Smooth muscle cell (in vitro differentiated cells): ENCODE data around the gene TNFSF15. TPM values are rescaled to one million over a fixed set of nuclear protein-coding genes. Genes with fewer than 3 reads are reported as not detected.
A peak's percentile ranks its signal among the peaks of the same experiment; 100 is the strongest.

Experiments used
- DNase-seq: peaks from one replicate; lab custom pipeline; 2025; ENCODE audit not compliant: unreplicated experiment; lab: John Stamatoyannopoulos, UW
- H2AFZ ChIP-seq: fragments of 200-600 bp; sonication (generic); 2 replicates; pipeline ENCODE4 v1.6.0; 2016; ENCODE audit warnings: antibody characterized with exemption, low read depth, mild to moderate bottlenecking
- H3F3A ChIP-seq: fragments of 200-600 bp; sonication (generic); 2 replicates; pipeline ENCODE4 v1.6.0; 2017; ENCODE audit warnings: antibody characterized with exemption, low read depth
- H3K27ac ChIP-seq: fragments of 200-600 bp; sonication (generic); 2 replicates; pipeline ENCODE4 v1.5.1; 2016; ENCODE audit warnings: low read depth, mild to moderate bottlenecking
- H3K27me3 ChIP-seq: fragments of 200-600 bp; sonication (generic); 2 replicates; pipeline ENCODE4 v1.6.1; 2016; ENCODE audit warnings: low read depth, mild to moderate bottlenecking
- H3K36me3 ChIP-seq: fragments of 200-600 bp; sonication (generic); 2 replicates; pipeline ENCODE4 v1.5.1; 2016; ENCODE audit warnings: low read depth
- H3K4me1 ChIP-seq: fragments of 200-600 bp; sonication (generic); 2 replicates; pipeline ENCODE4 v1.5.1; 2016; ENCODE audit warnings: low read depth
- H3K4me2 ChIP-seq: fragments of 200-600 bp; sonication (generic); 2 replicates; pipeline ENCODE4 v1.6.0; 2016; ENCODE audit warnings: mild to moderate bottlenecking
- H3K4me3 ChIP-seq: fragments of 200-600 bp; sonication (generic); 2 replicates; pipeline ENCODE4 v1.5.1; 2016; ENCODE audit warnings: mild to moderate bottlenecking
- H3K79me2 ChIP-seq: fragments of 200-600 bp; sonication (generic); 2 replicates; pipeline ENCODE4 v1.6.0; 2016; ENCODE audit warnings: low read depth, mild to moderate bottlenecking
- H3K9ac ChIP-seq: fragments of 200-600 bp; sonication (generic); 2 replicates; pipeline ENCODE4 v1.6.0; 2016; ENCODE audit warnings: low read depth
- H3K9me3 ChIP-seq: fragments of 200-600 bp; sonication (generic); replicated peaks from 2 replicates; pipeline ENCODE4 v1.5.1; 2016; ENCODE audit warnings: low read depth
- H4K20me1 ChIP-seq: fragments of 200-600 bp; sonication (generic); 2 replicates; pipeline ENCODE4 v1.6.0; 2016; ENCODE audit warnings: low read depth
- WGBS: methylation state at CpG from one replicate; pipeline ENCODE4 v1.1.7; 2016; ENCODE audit warnings: low lambda C conversion rate; 5-methylcytosine and 5-hydroxymethylcytosine counted together
- polyA plus RNA-seq: library from polyadenylated mRNA; unstranded; fragments of >200 nt; fragmentation: Nextera tagmentation; extraction: Ambion mirVana; gene quantifications from 2 replicates; pipeline ENCODE4 v1.2.1, GENCODE V29; 2016
- total RNA-seq: library from RNA; depleted of rRNA; stranded (reverse); fragments of >200 nt; gene quantifications from 2 replicates; pipeline ENCODE4 v1.2.3, GENCODE V29; 2014
- TF ChIP-seq, protein P1 (sequence below): fragments of 200-600 bp; sonication (generic); IDR thresholded peaks from 2 replicates; pipeline ENCODE4 v1.5.1; 2017; ENCODE audit warnings: borderline replicate concordance, mild to moderate bottlenecking, antibody characterized with exemption; ENCODE audit not compliant: insufficient read depth, poor library complexity, severe bottlenecking

Gene TNFSF15
- total RNA-seq = 4.1 and 5.5 TPM in 2 replicates
- polyA plus RNA-seq = 2.3 and 2.9 TPM in 2 replicates

DNA sequence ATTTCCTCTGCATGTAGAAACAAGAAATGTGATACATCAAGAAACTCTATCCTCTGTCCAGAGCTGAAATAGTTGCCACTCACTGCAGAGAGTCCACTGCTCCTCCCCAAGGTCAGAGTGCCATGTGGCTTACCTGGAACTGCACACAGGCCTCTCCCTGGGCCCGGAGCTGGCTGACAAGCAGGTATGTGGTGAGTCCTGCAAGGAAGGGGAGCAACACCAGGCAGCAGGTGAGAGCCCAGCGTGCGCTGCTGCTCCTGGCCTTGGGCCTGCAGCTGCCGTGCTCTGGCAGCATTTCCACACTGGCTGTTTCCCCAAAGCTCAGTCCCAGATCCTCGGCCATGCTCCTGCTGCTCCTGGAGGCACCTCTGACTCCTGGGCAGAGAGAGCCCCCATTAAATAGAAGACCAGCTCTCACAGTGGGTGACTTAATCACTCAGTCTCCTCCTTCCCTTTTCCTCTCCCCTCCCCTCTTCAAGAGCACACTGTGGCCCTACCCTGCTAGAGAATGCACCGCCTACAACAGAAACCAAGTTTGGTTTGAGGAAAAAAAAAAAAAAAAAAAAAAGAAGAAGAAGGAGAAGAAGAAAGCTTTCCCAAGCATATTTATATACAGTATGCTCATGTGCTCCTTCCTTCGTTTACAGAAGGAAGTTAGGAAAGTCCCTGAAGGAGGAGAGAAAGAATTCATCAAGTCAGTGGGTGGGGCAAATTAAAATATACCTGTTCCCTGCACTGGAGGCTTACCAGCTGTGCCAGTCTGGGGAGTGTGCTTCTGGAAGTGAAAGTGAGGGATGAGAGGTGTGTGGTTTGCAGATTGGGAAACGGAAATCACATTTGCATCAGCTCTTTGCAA is at the start of gene TNFSF15:
TNFSF15 (minus strand) TSS at position 370 of the 856 bp plus-strand sequence; CDS start at position 343, 27 bp downstream.
- no peaks in the 10 kb centered on the region for H3K27me3 ChIP-seq
- H3K79me2 ChIP-seq = no peaks in the 10 kb centered on the region
- H3K27ac ChIP-seq = peak within 1 kb of the TSS; percentile 96
- no peaks in the 10 kb centered on the region for H3K9me3 ChIP-seq
- peak within 1 kb of the TSS; percentile 14 for H2AFZ ChIP-seq
- peak within 1 kb of the TSS; percentile 34 for H3K4me3 ChIP-seq
- peak within 1 kb of the TSS; percentile 73 for H3K9ac ChIP-seq
- H3K4me2 ChIP-seq = peak within 1 kb of the TSS; percentile 82
- H4K20me1 ChIP-seq = no peaks in the 10 kb centered on the region
- TF ChIP-seq, protein P1, sequence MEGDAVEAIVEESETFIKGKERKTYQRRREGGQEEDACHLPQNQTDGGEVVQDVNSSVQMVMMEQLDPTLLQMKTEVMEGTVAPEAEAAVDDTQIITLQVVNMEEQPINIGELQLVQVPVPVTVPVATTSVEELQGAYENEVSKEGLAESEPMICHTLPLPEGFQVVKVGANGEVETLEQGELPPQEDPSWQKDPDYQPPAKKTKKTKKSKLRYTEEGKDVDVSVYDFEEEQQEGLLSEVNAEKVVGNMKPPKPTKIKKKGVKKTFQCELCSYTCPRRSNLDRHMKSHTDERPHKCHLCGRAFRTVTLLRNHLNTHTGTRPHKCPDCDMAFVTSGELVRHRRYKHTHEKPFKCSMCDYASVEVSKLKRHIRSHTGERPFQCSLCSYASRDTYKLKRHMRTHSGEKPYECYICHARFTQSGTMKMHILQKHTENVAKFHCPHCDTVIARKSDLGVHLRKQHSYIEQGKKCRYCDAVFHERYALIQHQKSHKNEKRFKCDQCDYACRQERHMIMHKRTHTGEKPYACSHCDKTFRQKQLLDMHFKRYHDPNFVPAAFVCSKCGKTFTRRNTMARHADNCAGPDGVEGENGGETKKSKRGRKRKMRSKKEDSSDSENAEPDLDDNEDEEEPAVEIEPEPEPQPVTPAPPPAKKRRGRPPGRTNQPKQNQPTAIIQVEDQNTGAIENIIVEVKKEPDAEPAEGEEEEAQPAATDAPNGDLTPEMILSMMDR = no peak
- no peak for DNase-seq
- peaks cover 27% of the 10 kb centered on the region for H3K4me1 ChIP-seq
- no peaks in the 10 kb centered on the region for H3K36me3 ChIP-seq
- no peaks in the 10 kb centered on the region for H3F3A ChIP-seq
- WGBS = 43% methylated on average over 8 of the region's 8 CpGs

DNA sequence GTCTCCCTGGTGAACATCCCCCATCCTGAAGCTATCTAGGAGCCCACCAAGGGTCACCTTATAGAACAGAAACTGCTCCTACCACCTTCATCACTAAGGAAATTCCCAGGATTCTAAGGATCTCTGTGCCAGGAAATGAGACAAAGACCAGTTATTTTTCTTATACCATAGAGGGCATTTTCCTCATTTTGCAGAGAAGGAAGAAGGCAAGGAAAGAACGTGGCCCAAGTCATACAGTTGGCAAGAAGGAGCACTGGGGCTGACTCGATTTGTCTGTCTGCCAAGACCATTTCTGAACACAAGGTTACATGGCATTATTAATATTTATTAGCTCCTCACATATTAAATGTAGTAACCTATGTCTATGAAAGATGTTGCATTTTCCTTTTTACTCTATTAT is 49.6 kb upstream of the TNFSF15 start:
- Histone ChIP-seq H3K9me3 (no peaks in the 10 kb centered on the region), H3K4me3 (no peak overlapping the region), H3K4me1 (no peaks in the 10 kb centered on the region), H3K9ac (no peak overlapping the region), H3F3A (no peaks in the 10 kb centered on the region), H4K20me1 (no peaks in the 10 kb centered on the region), H3K4me2 (no peak overlapping the region), H3K79me2 (no peaks in the 10 kb centered on the region), H3K36me3 (no peaks in the 10 kb centered on the region), H3K27me3 (no peaks in the 10 kb centered on the region), H3K27ac (no peak overlapping the region), H2AFZ (no peak overlapping the region)
- TF ChIP-seq, protein P1 = no peak
- no peak for DNase-seq
- 88% methylated on average over 2 of the region's 2 CpGs for WGBS

DNA sequence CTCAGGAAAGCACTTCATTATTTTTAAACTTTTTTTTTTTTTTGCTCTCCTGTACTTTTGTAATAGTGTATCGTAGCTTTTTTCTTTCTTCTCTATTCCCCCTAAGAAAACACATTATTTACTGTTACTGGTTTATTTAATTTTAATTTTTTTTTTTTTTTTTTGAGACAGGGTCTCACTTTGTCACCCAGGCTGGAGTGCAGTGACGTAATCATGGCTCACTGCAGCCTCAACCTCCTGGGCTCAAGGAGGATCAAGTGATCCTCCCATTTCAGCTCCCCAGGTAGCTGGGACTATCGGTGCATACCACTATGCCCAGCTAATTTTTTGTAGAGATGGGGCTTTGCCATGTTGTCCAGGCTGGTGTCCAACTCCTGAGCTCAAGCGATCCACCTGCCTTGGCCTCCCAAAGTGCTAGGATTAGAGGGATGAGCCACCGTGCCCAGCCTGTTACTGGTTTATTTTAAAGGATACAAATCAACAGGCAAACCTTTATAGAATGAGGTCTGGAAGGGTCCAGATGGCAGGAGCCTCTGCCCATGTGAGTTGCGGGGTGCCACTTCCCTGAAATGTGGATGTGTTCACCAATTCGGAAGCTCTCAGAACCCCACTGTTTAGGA is 49.0 kb upstream of the TNFSF15 start:
- Histone ChIP-seq H3K9ac (no peak overlapping the region), H2AFZ (no peak overlapping the region), H3K79me2 (no peaks in the 10 kb centered on the region), H3K27ac (no peak overlapping the region), H3K4me3 (no peak overlapping the region), H3K9me3 (no peaks in the 10 kb centered on the region), H3K4me1 (no peaks in the 10 kb centered on the region), H4K20me1 (no peaks in the 10 kb centered on the region), H3F3A (no peaks in the 10 kb centered on the region), H3K36me3 (no peaks in the 10 kb centered on the region), H3K27me3 (no peaks in the 10 kb centered on the region), H3K4me2 (no peak overlapping the region)
- DNase-seq = no peak
- TF ChIP-seq, protein P1 = no peak
- WGBS = 90% methylated on average over 7 of the region's 7 CpGs
